Measurements from ENCODE around the gene CCSER1. TPM values are rescaled to one million over a fixed set of nuclear protein-coding genes. Genes with fewer than 3 reads are reported as not detected.

The CCSER1 gene
- total RNA-seq, 1 experiment from 2014 or later: 0.05 TPM

DNA sequence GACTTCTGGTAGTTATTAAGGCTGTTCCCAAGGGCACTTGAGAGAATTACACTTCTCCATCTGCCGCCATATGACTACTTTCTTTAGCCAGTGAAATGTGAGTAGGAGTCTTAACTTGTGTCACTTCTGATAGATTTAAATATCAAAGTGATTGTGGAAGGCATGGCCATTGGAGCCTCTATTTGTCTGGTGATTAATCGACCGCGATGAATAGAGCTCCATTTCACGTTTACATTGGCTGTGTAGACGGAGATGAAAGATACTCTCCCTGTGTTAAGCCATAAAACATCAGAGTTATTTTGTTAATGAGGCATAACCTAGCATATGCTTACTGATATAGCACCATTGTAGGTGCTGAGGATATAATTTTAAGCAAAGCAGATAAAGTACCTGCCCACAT lies 852.4 kb downstream of the CCSER1 start:
- no TSS peak for BruUV-seq (replicated peaks)
- ATAC-seq (no peak), DNase-seq (ENCODE audit: low read depth, low spot score) (no peak)
- TF ChIP-seq REST (IDR thresholded peaks at IDR 0.05; ENCODE audit: insufficient read depth in 1 of 2, low read depth in 2 of 2, low read length in 1 of 2): no peak
- TF ChIP-seq TCF7L2 (IDR thresholded peaks at IDR 0.05; ENCODE audit: low read depth, low read length): no peak
- no peak for TF ChIP-seq POLR2AphosphoS5 (IDR thresholded peaks at IDR 0.05; ENCODE audit: low read depth, low read length)
- no peak for TF ChIP-seq CTCF (IDR thresholded peaks at IDR 0.05)
- no peak for TF ChIP-seq SIN3A (IDR thresholded peaks at IDR 0.05; ENCODE audit: borderline replicate concordance, insufficient read depth, low read depth, low read length)
- ChIA-PET POLR2A (no interaction called here), CTCF (no interaction called here)
- Histone ChIP-seq H3K27ac (ENCODE audit: low read length) (no peak overlapping the region), H3K9me3 (ENCODE audit: control insufficient read depth, insufficient read depth, low read depth, low read length) (no peaks in the 10 kb centered on the region), H3K4me3 (ENCODE audit: low read depth in 2 of 2, low read length in 2 of 2) (no peak overlapping the region), H3K4me1 (ENCODE audit: control insufficient read depth, insufficient read depth, low read length) (no peaks in the 10 kb centered on the region), H3K27me3 (ENCODE audit: control insufficient read depth, insufficient read depth, low read length) (no peaks in the 10 kb centered on the region), H3K36me3 (ENCODE audit: control insufficient read depth, insufficient read depth, low read length) (no peaks in the 10 kb centered on the region)
- intact Hi-C loops (cut with micrococcal nuclease; ENCODE audit: unreplicated experiment) (no loop called here), in situ Hi-C loops (cut with HindIII; ENCODE audit: low pct_unique_long_range_greater_than_20kb, low sequenced_read_pairs) (no loop called here)

DNA sequence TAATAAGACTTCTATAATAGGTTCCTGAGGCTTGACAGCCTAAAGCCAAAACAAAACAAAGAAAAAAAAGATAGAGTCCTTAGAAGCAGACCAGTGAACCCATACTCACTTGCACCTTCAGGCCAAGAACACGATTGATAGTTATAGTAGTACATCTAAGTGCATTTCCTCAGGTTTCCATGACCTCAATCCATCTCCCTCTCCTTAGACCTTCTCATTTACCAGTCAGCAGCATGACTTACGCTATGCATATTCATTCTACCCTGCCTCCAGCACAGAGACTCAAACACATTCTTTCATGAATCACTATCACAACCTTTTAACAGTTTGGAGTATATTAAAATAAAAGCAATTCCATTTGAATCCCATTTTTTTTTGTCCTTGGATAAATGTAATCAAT lies 855.6 kb downstream of the CCSER1 start:
- ATAC-seq (no peak), DNase-seq (ENCODE audit: low read depth, low spot score) (no peak)
- TF ChIP-seq POLR2AphosphoS5 (IDR thresholded peaks at IDR 0.05; ENCODE audit: low read depth, low read length) (no peak), SIN3A (IDR thresholded peaks at IDR 0.05; ENCODE audit: borderline replicate concordance, insufficient read depth, low read depth, low read length) (no peak), CTCF (IDR thresholded peaks at IDR 0.05) (no peak), REST (IDR thresholded peaks at IDR 0.05; ENCODE audit: insufficient read depth in 1 of 2, low read depth in 2 of 2, low read length in 1 of 2) (no peak), TCF7L2 (IDR thresholded peaks at IDR 0.05; ENCODE audit: low read depth, low read length) (no peak)
- ChIA-PET CTCF (no interaction called here), POLR2A (no interaction called here)
- no TSS peak for BruUV-seq (replicated peaks)
- Histone ChIP-seq H3K4me3 (ENCODE audit: low read depth in 2 of 2, low read length in 2 of 2) (no peak overlapping the region), H3K9me3 (ENCODE audit: control insufficient read depth, insufficient read depth, low read depth, low read length) (no peaks in the 10 kb centered on the region), H3K36me3 (ENCODE audit: control insufficient read depth, insufficient read depth, low read length) (no peaks in the 10 kb centered on the region), H3K27me3 (ENCODE audit: control insufficient read depth, insufficient read depth, low read length) (no peaks in the 10 kb centered on the region), H3K27ac (ENCODE audit: low read length) (no peak overlapping the region), H3K4me1 (ENCODE audit: control insufficient read depth, insufficient read depth, low read length) (no peaks in the 10 kb centered on the region)
- in situ Hi-C loops (cut with HindIII; ENCODE audit: low pct_unique_long_range_greater_than_20kb, low sequenced_read_pairs) (no loop called here), intact Hi-C loops (cut with micrococcal nuclease; ENCODE audit: unreplicated experiment) (no loop called here)
